IPS-18c (cell line): ENCODE data around the gene NOL4L.

Experiments used
- H3K4me3 ChIP-seq: 2 replicates; pipeline ENCODE4 v1.7.0; 2013; ENCODE audit warnings: low read depth, mild to moderate bottlenecking, low read length, moderate library complexity; ENCODE audit not compliant: insufficient read depth
- H3K9me3 ChIP-seq: one replicate; pipeline ENCODE4 v1.6.1; 2013; ENCODE audit warnings: mild to moderate bottlenecking, low read length, moderate library complexity; ENCODE audit not compliant: control insufficient read depth, insufficient read depth

NOL4L gene

DNA sequence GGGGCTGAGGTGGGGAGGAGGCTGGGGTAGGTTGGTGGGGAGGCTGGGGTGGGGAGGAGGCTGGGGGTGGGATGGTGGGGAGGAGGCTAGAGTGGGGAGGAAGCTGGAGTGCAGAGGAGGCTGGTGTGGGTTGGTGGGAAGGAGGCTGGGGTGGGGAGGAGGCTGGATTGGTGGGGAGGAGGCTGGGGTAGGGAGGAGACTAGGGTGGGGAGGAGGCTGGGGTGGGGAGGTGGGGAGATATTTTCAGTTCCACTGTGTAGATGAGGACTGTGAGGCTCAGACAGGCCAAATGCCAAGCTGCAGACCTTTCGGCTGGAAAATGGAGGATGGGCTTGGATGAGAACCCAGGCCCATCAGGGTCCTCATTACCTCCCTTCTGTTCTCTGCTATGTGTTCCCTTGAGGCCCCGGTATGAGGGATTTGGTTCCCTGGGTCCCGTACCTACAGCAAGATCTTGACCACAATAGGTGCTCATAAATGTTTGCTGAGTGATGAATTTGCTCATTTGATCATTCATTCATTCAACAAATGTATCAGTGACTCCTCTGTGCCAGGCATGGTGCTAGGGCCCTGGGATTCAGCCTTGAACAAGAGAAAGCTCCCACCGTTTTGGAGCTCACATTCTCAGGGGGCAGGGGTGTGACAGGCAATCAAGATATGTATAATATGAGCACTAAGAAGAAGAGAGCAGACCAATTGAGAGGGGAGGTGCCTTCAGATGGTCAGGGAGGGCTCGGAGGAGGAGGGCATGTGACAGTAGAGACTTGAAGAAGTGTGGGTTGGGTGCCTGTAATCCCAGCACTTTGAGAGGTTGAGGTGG is 36.1 kb upstream of the NOL4L start:
- H3K4me3 ChIP-seq, result no peak overlapping the region
- no peaks in the 10 kb centered on the region for H3K9me3 ChIP-seq

DNA sequence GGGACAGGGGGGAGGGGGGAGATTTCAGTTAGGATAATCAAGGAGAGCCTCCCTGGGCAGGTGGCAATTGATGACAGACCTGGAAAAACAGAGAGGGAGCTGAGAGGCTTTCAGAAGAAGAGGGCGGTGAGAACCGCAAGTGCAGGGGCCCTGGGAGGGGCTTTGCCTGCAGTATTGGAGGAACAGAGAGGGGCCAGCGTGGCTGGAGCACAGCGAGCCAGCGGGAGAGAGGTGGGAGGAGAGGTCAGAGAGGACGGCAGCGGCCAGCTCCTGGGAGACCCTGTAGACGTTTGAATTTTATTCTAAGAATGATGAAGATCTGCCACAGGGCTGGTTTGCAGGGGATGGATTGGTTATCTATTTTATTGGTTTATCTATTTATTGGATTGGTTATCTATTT is 34.5 kb upstream of the NOL4L start:
- Histone ChIP-seq H3K4me3 (no peak overlapping the region), H3K9me3 (no peaks in the 10 kb centered on the region)

DNA sequence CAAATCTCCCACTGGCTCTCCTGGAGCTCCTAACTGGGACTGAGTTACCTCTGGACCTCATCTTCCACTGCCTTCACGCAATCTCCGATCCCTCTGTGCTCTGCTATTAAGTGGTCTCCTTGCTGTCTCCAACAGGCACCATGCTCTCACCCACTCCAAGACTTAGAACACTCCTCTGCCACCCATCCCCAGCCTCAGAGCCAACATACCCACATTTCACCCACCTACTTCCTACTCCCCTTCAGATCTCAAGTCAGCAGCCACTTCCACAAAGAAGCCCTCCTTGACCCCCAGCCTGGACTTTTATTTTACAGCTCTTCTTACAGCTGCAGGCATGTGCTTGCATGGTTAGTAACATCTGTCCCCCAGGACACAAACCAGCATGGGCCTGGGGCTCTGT is 29.6 kb upstream of the NOL4L start:
- Histone ChIP-seq H3K4me3 (no peak overlapping the region), H3K9me3 (no peaks in the 10 kb centered on the region)

DNA sequence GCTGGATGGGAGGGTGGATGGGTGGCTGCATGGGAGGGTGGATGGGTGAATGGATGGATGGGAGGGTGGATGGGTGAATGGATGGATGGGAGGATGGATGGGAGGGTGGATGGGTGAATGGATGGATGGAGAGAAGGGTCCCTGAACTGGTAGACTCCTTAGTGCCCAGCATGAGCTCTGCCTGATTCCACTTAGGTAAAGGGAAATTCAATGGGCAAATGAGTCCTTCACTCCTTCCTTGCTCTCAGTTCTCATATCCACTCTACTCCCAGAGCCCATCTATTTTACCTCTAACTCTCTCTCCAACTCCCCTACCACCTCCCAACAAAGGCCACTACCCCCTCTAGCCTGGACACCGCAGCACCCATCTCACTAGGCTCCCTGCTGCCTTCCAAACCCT is 29.2 kb upstream of the NOL4L start:
- H3K4me3 ChIP-seq, result no peak overlapping the region
- no peaks in the 10 kb centered on the region for H3K9me3 ChIP-seq

DNA sequence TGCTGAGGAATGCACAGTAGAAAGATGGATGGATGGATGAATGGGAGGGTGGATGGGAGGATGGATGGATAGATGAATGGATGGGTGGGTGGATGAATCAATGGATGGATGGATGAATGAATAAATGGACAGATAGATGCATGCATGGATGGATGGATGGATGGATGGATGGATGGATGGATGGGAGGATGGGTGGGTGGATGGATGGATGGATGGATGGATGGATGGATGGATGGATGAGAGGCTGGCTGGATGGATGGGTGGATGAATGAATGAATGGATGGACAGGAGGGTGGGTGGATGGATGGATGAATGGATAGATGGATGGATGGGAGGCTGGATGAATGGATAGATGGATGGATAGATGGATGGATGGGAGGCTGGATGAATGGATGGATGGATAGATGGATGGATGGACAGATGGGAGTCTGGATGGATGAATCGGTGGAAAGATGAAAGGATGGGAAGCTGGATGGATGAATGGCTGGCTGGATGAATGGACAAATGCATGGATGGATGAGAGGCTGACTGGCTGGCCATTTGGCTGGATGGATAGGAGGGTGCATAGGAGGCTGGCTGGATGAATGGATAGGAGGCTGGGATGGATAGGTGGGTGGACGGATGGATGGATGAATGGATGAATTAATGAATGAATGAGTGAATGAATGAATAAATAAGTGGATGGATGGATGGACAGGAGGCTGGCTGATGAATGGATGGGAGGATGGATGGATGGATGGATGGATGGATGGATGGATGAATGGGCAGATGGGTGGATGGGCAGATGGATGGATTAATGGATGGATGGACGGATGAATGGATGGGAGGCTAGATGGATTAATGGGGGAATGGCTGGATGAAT is 28.3 kb upstream of the NOL4L start:
- no peak overlapping the region for H3K4me3 ChIP-seq
- no peaks in the 10 kb centered on the region for H3K9me3 ChIP-seq

DNA sequence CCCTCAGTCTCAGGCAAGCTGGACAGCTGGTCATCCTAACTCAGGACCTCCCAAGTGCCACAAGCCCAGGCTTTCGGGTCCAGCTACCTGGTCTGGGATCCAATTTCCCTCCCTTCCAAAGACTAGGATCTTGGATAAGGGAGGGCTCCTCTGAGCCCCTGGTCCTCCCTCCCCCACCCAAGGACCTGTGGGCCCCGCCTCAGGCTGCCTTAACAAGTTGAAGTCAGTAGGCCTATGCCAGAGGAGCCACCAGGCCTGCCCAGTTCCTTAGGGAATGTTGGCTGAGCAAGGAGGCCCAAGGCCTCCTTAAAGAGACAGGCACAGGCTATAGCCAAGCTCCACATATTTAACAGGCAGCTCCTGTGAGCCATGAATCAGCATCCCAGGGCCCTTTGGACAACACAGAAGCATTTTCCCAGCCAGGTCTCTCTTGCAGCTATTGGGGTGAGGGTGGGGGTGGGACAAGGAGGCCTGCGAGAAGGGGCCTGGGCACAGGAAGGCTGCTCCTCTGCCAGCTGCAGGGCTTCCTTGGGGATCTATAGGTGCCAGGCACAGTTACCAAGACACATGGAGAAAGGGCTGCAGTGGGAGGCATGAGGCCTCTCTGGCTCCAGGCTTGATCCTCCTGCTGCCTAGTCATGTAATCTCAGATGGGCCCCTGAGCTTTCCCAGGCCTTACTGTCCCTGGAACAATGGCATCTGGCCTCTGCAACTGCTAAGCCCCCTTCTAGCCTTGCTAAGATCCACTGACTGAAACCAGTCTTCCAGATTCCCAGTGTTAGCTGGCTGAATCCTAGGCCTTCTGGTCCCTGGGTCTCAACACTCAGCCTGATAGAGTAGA is 27.4 kb upstream of the NOL4L start:
- no peak overlapping the region for H3K4me3 ChIP-seq
- H3K9me3 ChIP-seq, result no peaks in the 10 kb centered on the region

DNA sequence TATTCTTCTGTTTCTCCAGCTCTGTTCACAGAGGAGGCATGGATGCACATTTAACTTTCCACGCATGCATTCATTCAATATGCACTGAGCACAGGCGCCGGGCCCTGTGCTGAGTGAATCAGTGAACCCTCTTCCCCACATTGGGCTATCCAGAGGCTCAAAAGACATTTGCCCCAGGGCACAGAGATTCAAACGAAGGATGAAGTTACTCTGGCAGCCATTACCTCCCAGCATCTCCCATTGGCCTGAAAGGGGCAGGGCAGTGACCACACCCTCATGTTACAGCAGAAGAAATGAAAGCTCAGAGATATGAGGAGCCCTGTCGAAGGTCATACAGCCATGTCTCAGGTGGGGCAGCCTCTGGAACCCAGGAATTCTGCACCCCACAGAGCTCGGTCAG is 26.7 kb upstream of the NOL4L start:
- Histone ChIP-seq H3K4me3 (no peak overlapping the region), H3K9me3 (no peaks in the 10 kb centered on the region)

DNA sequence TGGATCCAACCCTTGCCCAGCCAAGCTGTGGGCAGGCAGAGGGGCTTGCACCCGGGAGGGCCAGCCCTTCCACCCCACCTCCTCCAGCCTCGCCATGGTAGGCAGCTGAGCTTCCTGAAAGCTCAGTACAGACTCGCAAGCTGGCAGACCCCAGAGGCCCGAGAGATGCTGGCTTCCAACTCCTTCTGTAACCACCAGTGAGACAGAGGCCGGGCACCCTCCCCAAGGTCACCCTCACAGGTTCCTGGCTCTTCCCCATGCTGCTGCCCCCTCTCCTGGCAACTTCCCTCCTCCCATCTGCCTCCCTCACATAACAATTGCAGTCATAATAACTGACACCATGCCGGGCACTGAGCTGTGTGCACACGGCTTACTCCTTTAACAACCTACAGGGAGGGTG is 26.2 kb upstream of the NOL4L start:
- no peaks in the 10 kb centered on the region for H3K9me3 ChIP-seq

DNA sequence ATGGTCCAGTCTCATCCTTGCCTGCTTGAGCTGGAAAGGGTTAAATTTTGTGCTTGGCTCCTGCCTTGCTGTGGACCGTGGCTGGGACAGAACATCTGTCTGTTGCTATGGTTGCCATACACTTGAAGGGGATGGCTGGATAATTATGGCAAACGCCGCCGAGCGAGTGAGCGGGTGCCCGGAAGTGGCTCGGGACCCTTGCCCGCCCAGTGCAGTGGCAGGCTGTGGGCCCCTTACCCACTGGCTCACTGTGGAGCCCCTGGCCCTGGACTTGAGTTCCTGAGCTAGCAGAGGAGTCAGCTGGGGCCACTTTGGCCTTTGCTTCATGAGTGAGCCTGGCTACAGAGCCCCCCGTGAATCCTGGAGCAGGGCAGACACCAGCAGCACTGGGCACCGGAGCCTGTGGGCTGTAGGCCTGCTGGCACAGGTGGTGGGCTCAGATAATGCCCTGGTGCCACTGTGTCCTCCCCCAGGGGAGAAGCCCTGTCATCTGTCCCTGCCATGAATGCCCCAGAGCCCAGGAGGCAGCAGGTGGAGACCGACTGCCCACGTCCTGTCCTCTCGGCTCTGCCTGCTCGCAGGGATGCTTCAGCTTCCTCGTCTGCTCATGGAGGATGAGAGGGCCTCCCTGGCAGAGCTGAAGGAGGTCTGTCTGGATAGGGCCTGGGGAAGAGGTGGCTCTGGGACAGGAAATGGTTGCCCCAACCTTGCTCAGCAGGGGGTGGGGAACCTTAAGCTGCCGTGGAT is 25.5 kb upstream of the NOL4L start:
- no peak overlapping the region for H3K4me3 ChIP-seq
- no peaks in the 10 kb centered on the region for H3K9me3 ChIP-seq

More for the DNA sequence above, 26.2 kb upstream of the NOL4L start:
- H3K4me3 ChIP-seq, result no peak overlapping the region

DNA sequence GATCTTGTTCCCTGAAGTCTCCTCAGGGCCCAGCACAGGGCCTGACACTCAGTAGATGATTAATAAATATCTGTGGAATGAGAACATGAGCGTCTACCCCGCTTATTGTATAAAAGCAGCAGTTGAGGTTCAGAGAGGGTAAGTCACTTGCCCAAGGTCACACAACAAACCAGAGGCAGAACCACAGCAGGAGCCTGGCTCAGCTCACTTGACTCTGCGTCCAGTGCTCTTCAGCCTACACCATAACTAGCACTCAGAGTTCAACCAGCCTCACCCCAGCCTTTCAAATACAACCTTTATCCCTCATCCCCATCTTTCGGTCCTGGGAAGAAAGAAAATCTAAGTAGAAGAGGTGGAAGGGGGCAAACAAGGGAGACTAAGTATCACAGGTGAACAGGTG is 24.9 kb upstream of the NOL4L start:
- no peak overlapping the region for H3K4me3 ChIP-seq
- H3K9me3 ChIP-seq, result no peaks in the 10 kb centered on the region

DNA sequence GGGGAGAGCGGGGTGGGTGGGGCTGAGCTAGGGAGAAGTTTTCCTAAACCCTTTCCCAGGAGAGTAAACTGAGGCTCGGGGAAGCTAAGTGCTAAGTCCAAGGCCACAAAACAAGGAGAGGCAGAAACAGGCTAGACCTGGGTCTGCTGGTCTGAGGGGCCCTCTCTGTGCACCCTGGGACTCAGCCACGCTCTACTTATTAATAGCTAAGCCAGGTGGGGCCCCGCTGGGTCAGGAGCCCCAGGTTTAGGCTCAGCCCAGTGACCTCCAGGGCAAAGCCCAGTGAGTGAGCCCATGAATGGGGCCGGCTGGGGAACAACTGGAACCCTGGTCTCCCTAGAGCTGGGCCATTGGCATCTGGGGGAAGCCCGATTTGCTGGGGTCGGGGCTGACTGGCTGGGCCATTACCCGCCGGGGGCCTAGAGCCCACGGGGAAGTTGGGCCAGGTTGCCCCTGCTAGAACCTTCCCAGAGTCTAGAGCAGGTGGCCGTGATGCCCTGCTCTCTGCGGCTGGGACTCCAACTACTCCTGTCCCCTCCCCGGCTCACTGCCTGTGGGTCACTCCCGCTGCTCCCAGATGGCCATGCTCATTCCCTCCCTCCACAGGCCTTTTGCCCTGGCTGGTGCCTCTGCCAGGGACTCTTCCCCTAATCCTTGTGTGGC is 24.1 kb upstream of the NOL4L start:
- Histone ChIP-seq H3K4me3 (no peak overlapping the region), H3K9me3 (no peaks in the 10 kb centered on the region)

DNA sequence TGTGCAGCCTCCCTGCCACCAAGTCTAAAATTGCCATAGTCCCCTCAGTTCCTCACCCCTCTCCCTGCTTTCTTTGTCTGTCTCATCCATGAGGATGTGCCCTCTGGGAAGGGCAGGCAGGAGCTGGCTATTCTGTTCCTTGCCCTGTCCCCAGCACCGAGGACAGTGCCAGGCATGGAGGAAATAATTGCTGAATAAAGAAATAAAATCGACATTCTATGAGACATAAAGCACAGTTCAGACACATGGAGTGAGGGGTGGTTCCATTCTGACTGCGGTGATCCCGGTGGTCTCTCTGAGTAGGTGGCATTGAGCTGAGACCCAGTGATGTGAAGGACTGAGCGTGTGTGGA is 23.5 kb upstream of the NOL4L start:
- H3K4me3 ChIP-seq, result no peak overlapping the region
- no peaks in the 10 kb centered on the region for H3K9me3 ChIP-seq

DNA sequence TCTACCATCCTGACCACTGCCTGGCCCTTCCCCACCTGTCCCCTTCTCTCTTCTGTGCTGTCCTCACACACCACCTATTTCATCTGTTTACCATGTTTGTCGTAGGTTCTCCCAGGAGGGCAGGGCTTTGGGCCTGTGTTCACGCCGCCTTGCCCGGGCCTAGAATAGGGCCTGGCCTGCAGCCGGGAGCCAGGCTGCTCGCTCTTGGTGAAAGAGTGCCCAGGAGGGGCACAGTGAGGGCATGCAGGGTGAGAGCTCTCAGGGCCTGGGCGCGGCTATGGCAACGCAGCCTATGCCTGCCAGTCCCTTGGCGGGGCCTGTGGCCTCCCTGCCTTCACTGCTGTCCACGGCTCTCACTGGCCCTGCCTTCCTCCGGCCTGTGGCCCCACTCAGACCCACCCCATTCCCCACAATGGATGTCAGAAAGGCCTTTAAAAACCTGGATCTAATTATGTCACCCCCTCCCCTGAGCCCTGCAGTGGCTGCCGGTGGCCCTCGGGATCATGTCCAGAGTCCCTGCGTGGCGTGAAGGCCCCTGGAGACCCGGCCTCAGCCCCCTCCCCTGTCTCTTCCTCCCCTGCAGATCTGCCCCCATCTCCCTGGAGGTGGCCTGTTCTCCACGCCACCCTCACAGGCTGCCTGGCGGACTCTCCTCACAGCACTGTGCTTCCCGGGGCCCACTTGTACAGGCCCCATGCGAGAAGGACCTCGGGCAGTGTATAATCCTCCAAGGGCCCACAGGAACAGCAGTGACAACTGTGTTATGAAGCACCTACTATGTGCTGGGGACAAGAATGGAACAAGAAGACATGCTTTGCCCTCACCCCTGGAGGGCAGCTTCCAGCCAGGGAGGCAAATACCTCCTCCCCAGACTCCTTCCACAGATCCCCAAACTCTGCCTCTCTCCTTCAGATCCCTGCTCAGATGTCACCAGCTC is 22.9 kb upstream of the NOL4L start:
- Histone ChIP-seq H3K9me3 (no peaks in the 10 kb centered on the region), H3K4me3 (no peak overlapping the region)

DNA sequence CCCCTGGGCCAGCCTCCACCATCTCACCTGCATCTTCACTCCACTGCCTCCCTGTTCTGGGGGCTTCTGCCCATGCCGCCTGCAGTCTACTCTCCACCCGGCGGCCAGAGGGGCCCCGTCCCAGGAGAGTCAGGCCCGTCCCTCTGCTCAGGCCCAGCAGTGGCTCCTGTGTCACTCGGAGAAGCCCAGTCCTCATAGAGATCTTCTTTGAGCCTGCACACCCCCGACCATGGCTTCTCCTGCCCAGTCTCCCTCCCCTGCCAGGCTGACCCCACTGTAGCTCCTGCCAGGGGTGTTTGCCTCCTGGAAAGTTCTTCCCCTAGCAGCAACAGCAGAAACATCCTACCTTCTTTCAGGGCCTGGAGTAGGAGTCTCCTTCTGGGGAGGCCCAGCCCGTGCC is 22.2 kb upstream of the NOL4L start:
- no peaks in the 10 kb centered on the region for H3K9me3 ChIP-seq
- H3K4me3 ChIP-seq, result no peak overlapping the region

DNA sequence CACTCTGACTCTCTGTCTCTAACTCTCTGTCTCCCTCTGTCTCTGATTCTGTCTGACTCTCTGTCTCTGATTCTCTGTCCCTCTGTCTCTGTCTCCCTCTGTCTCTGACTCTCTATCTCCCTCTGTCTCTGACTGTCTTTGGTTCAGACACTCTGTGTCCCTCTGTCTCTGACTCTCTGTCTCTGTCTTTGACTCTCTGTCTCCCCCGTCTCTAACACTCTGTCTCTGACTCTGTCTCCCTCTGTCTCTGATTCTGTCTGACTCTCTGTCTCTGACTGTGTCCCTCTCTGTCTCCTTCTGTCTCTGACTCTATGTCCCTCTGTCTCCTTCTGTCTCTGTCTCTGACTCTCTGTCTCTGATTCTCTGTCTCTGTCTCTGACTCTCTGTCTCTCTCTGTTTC is 21.7 kb upstream of the NOL4L start:
- Histone ChIP-seq H3K9me3 (no peaks in the 10 kb centered on the region), H3K4me3 (no peak overlapping the region)

DNA sequence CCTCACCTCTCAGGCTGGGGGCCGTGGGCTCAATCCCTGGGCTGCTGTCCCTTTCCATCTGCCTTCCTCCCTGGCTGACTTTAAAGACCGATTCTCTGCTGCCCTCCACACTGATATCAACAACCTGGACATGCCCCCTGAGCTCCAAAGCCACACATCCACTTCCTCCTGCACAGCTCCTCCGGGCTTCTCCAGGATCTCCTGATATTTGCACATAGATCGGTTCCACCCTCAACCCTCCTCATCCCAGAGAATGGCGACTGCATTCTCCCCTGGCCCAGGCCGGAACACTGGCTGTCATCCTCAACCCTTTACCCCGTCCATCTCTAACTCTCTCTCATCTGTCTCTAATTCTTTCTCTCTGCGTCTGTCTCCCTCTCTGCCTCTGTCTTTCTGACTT is 21.0 kb upstream of the NOL4L start:
- Histone ChIP-seq H3K9me3 (no peaks in the 10 kb centered on the region), H3K4me3 (no peak overlapping the region)
